HepG2 (cell line): ENCODE data around the gene ZCCHC10. TPM values are rescaled to one million over a fixed set of nuclear protein-coding genes. Genes with fewer than 3 reads are reported as not detected.

ENCODE experiments used
- ATF4 ChIP-seq, 2 experiments: fragments of 450-650 bp in 1 of 2; sonication (generic) in 1 of 2; formaldehyde crosslinking; IDR thresholded peaks; 2 replicates each; pipeline versions ENCODE4 v1.5.0 to v1.8.0; 2020 to 2022; ENCODE audit warnings: mild to moderate bottlenecking in 1 of 2, missing genetic modification reagents in 1 of 2
- EP300 ChIP-seq, 3 experiments: sonication (generic) in 1 of 3; formaldehyde crosslinking in 1 of 3; IDR thresholded peaks; 2 replicates each; pipeline versions ENCODE4 v1.5.1 to v1.6.1; 2011 to 2020; ENCODE audit warnings: low read depth in 2 of 3, low read length in 2 of 3, borderline replicate concordance in 1 of 3, improper control_type of control experiment in 1 of 3, mild to moderate bottlenecking in 1 of 3, missing genetic modification reagents in 1 of 3, moderate library complexity in 1 of 3
- HDAC2 ChIP-seq: sonication (generic); formaldehyde crosslinking; IDR thresholded peaks from 2 replicates; pipeline ENCODE4 v1.4.0; 2020; ENCODE audit warnings: missing genetic modification reagents
- HHEX ChIP-seq: IDR thresholded peaks from 2 replicates; pipeline ENCODE4 v1.6.1; 2016; ENCODE audit warnings: control low read depth
- HNRNPL ChIP-seq: fragments of 200-400 bp; formaldehyde crosslinking; IDR thresholded peaks from 2 replicates; pipeline ENCODE4 v1.6.1; 2017; ENCODE audit warnings: mild to moderate bottlenecking, low read depth, low read length
- JDP2 ChIP-seq: sonication (generic); formaldehyde crosslinking; IDR thresholded peaks from 2 replicates; pipeline ENCODE4 v1.8.1; 2022; ENCODE audit warnings: missing genetic modification reagents, borderline replicate concordance
- JUN ChIP-seq: sonication (generic); formaldehyde crosslinking; IDR thresholded peaks from 2 replicates; pipeline ENCODE4 v1.4.0; 2020; ENCODE audit warnings: mild to moderate bottlenecking, missing genetic modification reagents
- MBD4 ChIP-seq: IDR thresholded peaks from 2 replicates; pipeline ENCODE4 v1.6.1; 2012; ENCODE audit warnings: low read length, inconsistent platforms, borderline replicate concordance
- MYC ChIP-seq: sonication (generic); formaldehyde crosslinking; IDR thresholded peaks from 2 replicates; pipeline ENCODE4 v1.9.0; 2021; ENCODE audit warnings: missing genetic modification reagents, borderline replicate concordance
- NAIF1 ChIP-seq: sonication (generic); formaldehyde crosslinking; IDR thresholded peaks from 2 replicates; pipeline ENCODE4 v1.5.0; 2020; ENCODE audit warnings: mild to moderate bottlenecking, missing genetic modification reagents, borderline replicate concordance
- RNF2 ChIP-seq: fragments of 450-650 bp; conservative IDR thresholded peaks from 2 replicates; pipeline ENCODE4 v1.6.1; 2016; ENCODE audit warnings: low read depth
- TAF1 ChIP-seq: sonication (generic); formaldehyde crosslinking; IDR thresholded peaks from 2 replicates; pipeline ENCODE4 v1.4.0; 2020; ENCODE audit warnings: missing genetic modification reagents
- TBL1XR1 ChIP-seq: fragments of 150-350 bp; IDR thresholded peaks from 2 replicates; pipeline ENCODE4 v1.6.1; 2014; ENCODE audit warnings: borderline replicate concordance, low read length; ENCODE audit not compliant: partially characterized antibody
- YEATS4 ChIP-seq: sonication (generic); formaldehyde crosslinking; IDR thresholded peaks from 2 replicates; pipeline ENCODE4 v1.4.0; 2020; ENCODE audit warnings: missing genetic modification reagents, borderline replicate concordance
- ZFP82 ChIP-seq: sonication (generic); formaldehyde crosslinking; IDR thresholded peaks from 2 replicates; pipeline ENCODE4 v1.5.1; 2020; ENCODE audit warnings: mild to moderate bottlenecking, missing genetic modification reagents, borderline replicate concordance
- ZNF12 ChIP-seq: sonication (generic); formaldehyde crosslinking; IDR thresholded peaks from 2 replicates; pipeline ENCODE4 v1.5.0; 2020; ENCODE audit warnings: missing genetic modification reagents
- ZNF142 ChIP-seq: sonication (generic); formaldehyde crosslinking; IDR thresholded peaks from 2 replicates; pipeline ENCODE4 v1.4.0; 2020; ENCODE audit warnings: missing genetic modification reagents
- ZNF563 ChIP-seq: sonication (generic); formaldehyde crosslinking; IDR thresholded peaks from 2 replicates; pipeline ENCODE4 v1.8.0; 2022; ENCODE audit warnings: mild to moderate bottlenecking, moderate library complexity, missing genetic modification reagents
- ZNF629 ChIP-seq: sonication (generic); formaldehyde crosslinking; conservative IDR thresholded peaks from 2 replicates; pipeline ENCODE4 v1.5.0; 2020; ENCODE audit warnings: missing genetic modification reagents
- ZNF660 ChIP-seq: sonication (generic); formaldehyde crosslinking; IDR thresholded peaks from 2 replicates; pipeline ENCODE4 v1.5.1; 2020; ENCODE audit warnings: mild to moderate bottlenecking, low read depth, missing genetic modification reagents, borderline replicate concordance
- ZNF720 ChIP-seq: sonication (generic); formaldehyde crosslinking; IDR thresholded peaks from 2 replicates; pipeline ENCODE4 v1.4.0; 2020; ENCODE audit warnings: missing genetic modification reagents
- ZNF790 ChIP-seq: sonication (generic); formaldehyde crosslinking; IDR thresholded peaks from 2 replicates; pipeline ENCODE4 v1.8.0; 2022; ENCODE audit warnings: missing genetic modification reagents, mild to moderate bottlenecking, borderline replicate concordance
- polyA plus RNA-seq, 8 experiments: library from polyadenylated mRNA; depleted of rRNA in 3 of 8; stranded (reverse) in 7 of 8; unstranded in 1 of 8; fragments of >200 nt; fragmentation: Illumina TruSeq in 4 of 8; extraction: Trizol in 4 of 8; gene quantifications; 2 replicates each; pipeline versions ENCODE4 v1.2.1 to v1.2.3, GENCODE V29; 2011 to 2016; ENCODE audit warnings: low read depth in 4 of 8, missing spikeins in 1 of 8, mixed read lengths in 1 of 8; ENCODE audit not compliant: insufficient read depth in 1 of 8
- total RNA-seq, 5 experiments: library from RNA; depleted of rRNA; stranded (reverse); fragments of >200 nt; fragmentation: Illumina TruSeq; extraction: Trizol; gene quantifications; 2 replicates each; pipeline ENCODE4 v1.2.3, GENCODE V29; 2016; ENCODE audit warnings: low read depth in 1 of 5

The ZCCHC10 gene
- total and polyA plus RNA-seq, 2 of the 13 experiments (the other 11 are each of a cell fraction or from before 2014, with no cell fraction given), result 40.7 to 48.2 TPM

- TF ChIP-seq ATF4 (CRISPR knock-in tag; IDR thresholded peaks at IDR 0.05) (peak in 1 of 2 experiments; percentile 44; a peak in 1 of 4 replicates), ZNF12 (CRISPR knock-in tag) (no peak), EP300 (IDR thresholded peaks at IDR 0.05; ENCODE audit: low read depth in 2 of 2, low read length in 2 of 2) (no peak; a peak in 1 of 4 replicates), EP300 (CRISPR knock-in tag; IDR thresholded peaks at IDR 0.05; ENCODE audit: borderline replicate concordance) (peak; percentile 51; the same call in 1 of the 2 replicates), HNRNPL (no peak; the same call in 1 of the 2 replicates), ZNF720 (CRISPR knock-in tag) (no peak), JUN (CRISPR knock-in tag) (peak; percentile 46; the same call in 1 of the 2 replicates), MYC (no peak; the same call in 1 of the 2 replicates), NAIF1 (CRISPR knock-in tag) (0 out of 2 replicates have a peak, but pooled peaks have one; percentile 62), ZNF563 (CRISPR knock-in tag) (peak; percentile 62), YEATS4 (CRISPR knock-in tag) (peak; percentile 89; the same call in 1 of the 2 replicates), ZNF142 (peak; percentile 83; the same call in 1 of the 2 replicates), TBL1XR1 (no peak), ZNF660 (CRISPR knock-in tag) (no peak), ZNF790 (CRISPR knock-in tag) (peak; percentile 53; the same call in 1 of the 2 replicates), HDAC2 (CRISPR knock-in tag) (no peak), RNF2 (0 out of 2 replicates have a peak, but pooled peaks have one; percentile 31), ZFP82 (peak; percentile 90; the same call in 1 of the 2 replicates), JDP2 (CRISPR knock-in tag) (no peak; the same call in 1 of the 2 replicates), HHEX (CRISPR knock-in tag) (no peak), TAF1 (CRISPR knock-in tag) (peak; percentile 97), ZNF629 (CRISPR knock-in tag) (no peak), MBD4 (no peak)
Measured at GRCh38 chr5:133051542-133052316, 25.4 kb upstream of the ZCCHC10 start, which contains the start of gene HSPA4 (continued).
